Activated naive CD4-positive, alpha-beta T cell (primary cell): Measurements from ENCODE around the gene CLN6.
A peak's percentile ranks its signal among the peaks of the same experiment; 100 is the strongest.
"Not testable (repeated sequence)": the region's sequence is repeated elsewhere in the genome, so short reads cannot be mapped to it uniquely, and the experiment has no call there.

Source experiments
- DNase-seq, 4 experiments: peaks; one replicate each; lab custom pipeline; 2025; lab: John Stamatoyannopoulos, UW

Gene CLN6

DNA sequence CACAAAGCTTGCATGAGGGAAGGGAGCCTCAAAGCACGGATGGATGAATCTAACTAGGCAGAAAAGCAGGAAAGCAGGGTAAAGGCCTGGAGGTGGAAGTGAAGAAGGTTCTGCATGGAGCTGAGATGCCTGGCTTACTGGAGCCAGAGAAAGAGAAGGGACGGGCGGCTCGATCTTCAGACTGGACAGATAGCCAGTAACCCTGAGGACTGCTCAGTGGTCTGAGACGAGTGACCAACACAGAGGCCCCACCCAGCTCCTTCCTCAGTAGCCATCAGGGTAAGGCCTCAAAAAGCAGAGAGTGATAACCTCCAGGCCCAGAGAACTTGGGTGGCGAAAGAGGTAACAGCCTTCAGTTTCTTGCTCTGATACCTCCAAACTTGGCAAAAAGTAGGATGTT, 6.4 kb downstream of the CLN6 start:
- DNase-seq, result no peak

DNA sequence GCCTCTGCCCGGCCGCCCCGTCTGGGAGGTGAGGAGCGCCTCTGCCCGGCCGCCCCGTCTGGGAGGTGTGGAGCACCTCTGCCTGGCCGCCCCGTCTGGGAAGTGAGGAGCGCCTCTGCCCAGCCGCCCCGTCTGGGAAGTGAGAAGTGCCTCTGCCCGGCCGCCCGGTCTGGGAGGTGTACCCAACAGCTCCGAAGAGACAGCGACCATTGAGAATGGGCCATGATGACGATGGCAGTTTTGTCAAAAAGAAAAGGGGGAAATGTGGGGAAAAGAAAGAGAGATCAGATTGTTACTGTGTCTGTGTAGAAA, 7.1 kb downstream of the CLN6 start:
- DNase-seq, result not testable (repeated sequence)

DNA sequence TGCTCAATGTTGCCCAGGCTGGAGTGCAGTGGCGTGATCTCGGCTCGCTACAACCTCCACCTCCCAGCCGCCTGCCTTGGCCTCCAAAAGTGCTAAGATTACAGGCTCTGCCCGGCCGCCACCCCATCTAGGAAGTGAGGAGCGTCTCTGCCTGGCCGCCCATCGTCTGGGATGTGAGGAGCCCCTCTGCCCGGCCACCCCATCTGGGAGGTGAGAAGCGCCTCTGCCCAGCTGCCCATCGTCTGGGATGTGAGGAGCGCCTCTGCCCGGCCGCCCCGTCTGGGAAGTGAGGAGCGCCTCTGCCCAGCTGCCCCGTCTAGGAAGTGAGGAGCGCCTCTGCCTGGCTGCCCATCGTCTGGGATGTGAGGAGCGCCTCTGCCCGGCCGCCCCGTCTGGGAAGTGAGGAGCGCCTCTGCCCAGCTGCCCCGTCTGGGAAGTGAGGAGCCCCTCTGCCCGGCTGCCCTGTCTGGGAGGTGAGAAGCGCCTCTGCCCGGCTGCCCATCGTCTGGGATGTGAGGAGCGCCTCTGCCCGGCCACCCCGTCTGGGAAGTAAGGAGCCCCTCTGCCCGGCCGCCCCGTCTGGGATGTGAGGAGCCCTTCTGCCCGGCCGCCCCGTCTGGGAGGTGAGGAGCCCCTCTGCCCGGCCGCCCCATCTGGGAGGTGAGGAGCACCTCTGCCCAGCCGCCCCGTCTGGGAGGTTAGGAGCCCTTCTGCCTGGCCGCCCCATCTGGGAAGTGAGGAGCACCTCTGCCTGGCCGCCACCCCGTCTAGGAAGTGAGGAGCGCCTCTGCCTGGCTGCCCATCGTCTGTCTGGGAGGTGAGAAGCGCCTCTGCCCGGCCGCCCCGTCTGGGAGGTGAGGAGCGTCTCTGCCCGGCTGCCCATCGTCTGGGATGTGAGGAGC, 7.7 kb downstream of the CLN6 start:
- DNase-seq, result not testable (repeated sequence)

DNA sequence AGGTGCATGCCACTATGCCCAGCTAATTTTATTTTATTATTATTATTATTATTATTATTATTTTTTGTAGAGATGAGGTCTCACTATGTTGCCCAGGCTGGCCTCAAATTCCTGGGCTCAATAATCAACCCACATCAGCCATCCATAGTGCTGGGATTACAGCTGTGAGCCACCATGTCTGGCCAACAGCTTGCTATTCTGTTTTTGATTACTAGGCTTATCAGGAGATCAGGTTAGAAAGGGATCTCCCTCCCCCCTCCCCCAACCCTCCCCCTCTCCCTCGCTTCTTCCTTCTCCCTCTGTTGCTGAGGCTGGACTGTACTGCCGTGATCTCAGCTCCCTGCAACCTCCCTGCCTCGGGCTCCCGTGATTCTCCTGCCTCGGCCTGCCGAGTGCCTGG, 8.6 kb downstream of the CLN6 start:
- DNase-seq, result no peak

DNA sequence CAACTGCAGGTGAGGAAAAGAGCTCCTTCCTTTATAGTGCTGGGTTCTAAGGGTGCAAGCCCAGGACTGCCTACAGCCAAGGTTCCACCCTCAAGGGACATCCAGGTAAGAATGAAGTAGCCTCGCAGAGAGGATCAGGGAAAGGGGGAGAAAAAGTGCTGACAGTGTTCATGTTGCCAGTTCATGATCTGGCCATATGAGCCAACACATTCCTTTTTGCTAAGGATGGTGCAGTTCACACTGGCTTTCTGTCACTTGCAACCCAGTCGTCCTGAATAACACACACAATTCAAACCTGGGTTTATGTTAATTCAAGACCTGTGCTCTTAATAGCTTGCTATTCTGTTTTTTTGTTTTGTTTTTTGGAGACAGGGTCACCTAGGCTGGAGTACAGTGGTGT, 9.0 kb downstream of the CLN6 start:
- DNase-seq, result no peak

DNA sequence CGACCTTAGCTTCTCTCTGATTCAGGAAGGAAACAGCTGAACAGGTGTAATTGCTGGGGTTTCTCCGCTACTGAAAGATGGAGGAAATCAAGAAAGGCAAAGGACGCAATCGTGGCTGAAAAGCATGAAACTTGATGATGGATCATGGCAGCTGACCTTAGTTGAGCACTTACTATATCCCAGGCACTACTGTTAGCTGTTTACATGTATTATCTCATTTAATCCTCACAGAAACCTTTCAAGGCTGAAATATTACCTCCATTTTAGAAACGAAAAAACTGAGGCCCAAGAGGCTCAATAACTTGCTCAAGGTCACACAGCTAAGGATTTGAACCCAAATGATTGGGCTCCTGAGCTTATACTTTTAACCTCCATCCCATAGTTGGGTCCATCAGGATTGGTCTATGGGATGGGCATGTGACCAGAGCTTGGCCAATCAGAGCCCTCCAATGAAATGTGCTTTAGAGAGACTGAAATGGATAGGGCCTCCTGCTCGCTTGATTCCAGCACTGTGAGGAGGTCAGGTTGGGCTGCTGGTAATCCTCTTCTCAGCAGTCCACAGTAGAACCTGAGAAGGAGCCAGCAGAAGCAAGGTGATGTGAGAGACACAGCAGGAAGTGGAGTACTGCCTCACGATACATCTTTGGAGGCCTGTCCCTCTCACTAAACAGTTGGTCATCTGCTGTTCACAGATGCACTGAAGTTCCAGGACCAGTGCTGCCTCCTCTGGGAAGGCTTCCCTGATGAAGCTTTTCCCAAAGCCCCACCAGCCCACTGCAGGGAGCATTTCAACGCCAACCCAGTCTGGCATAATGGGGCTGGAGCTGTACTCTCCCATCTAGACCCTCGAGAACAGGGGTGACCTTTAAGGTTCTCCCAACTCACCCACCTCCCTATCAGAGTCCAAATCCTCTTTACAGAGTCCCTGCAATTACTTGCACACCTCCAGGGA, 10.4 kb downstream of the CLN6 start:
- no peak for DNase-seq

DNA sequence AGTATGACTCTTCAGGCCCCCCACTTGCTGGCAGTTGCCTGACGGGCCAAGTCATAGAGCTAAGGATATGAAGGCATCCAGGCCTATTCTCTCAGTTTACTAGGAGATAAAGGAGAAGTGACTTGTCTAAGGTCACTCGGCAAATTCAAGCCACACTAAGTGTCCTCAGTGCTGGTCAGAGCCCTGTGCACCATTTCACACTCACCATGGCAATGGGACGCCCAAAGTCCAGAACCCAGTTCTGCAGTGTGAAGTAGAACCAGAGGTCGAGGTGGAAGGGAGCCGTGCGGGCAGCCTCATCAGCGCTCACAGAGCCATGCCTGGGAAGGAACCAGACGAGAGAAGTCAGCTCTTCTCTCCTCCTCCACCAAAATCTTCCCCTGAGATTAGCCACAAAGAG, 11.2 kb downstream of the CLN6 start:
- no peak for DNase-seq

DNA sequence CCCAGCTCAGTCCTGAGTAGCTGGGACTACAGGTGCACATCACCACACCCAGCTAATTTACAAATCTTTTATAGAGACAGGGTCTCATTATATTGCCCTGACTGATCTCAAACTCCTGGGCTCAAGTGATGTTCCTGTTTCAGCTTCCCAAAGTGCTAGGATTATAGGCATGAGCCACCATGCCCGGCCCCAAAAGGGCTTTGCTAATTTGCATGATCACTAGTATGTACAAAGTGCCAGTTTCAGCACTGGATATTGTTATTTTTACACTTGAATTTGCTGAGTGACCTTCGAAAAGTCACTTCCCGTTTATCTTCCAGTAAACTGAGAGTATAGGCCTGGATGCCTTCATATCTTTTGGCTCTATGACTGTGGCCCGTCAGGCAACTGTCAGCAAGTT, 12.2 kb downstream of the CLN6 start:
- DNase-seq, result no peak

DNA sequence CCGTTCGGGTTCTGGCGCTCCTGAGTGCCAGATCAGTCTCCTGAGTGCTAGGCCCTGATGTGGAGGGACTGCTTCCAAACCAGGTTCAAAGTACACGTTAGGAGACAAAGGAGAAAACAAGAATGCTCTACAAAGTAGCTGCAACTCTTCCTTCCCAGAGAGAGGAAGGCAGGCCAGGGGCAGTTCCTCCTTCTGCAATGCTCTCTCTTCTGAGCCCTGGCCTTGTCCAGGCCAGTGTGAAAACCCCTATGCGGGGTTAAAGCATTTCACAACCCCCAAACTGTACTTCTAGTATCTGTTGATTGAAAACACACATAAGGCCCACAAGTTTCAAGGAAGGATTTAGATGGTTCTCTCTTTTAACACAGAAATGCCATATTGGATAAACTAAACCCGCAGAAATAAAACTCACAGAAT, 14.7 kb downstream of the CLN6 start:
- DNase-seq, result no peak

DNA sequence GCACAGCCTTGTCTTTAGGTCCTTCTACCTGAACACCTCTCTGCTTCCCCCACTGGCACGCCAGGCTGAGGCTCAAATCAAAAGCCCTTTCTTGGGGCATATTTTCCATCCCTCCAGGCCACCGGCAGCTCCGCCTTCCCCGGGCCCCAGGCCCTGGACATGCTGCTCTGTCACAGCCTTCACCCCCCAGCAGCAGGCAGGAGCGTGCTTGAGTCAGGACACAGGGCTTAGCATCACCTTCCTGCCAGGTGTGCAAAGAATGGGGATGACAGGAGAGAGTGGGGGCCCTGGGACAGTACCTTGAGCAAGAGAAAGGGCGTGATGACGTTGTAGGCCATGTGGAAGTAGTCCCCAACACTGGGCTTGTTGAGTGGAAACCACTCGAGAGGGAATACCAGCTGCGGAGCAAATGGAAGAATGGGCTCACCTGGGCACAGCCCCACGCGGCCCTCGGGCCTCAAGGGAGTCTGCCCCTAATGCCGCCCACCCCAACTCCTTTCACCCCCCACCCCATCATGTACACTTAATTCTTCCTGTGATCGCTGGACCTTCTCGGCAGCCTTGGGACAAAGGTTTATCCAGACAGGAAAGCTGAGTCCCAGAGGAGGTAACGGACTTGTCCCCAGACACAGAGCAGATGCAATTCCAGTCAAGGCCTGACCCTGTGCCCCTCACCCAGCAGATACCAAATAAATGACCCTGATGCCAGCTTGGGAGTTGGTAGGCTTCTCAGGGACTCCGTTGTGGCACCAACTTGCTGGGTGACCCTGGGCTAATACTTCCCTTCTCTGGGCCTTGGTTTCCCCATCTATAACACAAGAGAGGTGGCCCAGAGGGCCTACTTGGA, 15.3 kb downstream of the CLN6 start:
- DNase-seq, result no peak

DNA sequence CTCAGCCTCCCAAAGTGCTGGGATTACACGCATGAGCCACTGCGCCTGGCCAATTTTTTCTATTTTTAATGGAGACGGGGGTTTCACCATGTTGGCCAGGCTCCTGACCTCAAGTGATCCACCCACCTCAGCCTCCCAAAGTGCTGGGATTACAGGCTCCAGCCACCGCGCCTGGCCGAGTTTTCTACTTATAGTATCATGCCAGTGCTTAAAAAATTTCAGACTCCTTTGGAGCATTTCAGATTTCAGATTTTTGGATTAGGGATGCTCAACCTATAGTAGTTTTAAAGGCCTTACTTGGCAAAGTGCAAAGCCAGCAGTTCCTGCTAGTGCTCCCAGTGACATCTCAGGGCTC, 16.1 kb downstream of the CLN6 start:
- DNase-seq, result not testable (repeated sequence)

DNA sequence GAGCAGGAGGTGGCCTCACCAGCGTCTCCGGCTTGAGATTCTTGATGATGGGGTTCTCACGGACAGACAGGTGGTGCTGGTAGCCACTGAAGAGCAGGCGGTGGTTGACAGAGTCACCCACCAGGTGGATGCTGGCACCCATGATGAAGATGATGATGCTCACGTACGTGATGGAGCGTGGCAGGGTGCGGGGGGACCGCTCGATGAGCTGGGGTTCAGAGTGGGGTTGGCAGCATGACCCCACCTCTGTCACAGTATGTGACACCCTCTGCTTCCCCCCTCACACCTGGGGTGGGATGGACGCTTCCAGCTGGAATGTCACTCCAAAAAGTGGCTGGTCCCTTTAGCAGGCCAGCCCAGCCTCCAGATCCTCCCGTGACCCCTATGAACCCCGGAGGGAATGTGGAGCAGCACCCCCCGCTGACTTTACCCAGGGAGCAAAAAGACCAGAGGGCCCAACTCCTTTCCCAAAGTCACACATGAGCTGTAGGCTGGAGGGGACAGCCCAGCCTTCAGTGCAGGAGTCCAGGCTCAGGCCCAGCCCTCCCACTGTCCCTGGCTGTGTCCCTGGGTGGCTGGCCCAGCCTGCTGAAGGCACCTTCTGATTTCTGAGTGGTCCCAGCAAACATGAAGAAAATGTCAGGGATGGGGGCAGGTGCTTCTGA, 17.7 kb downstream of the CLN6 start:
- no peak for DNase-seq

DNA sequence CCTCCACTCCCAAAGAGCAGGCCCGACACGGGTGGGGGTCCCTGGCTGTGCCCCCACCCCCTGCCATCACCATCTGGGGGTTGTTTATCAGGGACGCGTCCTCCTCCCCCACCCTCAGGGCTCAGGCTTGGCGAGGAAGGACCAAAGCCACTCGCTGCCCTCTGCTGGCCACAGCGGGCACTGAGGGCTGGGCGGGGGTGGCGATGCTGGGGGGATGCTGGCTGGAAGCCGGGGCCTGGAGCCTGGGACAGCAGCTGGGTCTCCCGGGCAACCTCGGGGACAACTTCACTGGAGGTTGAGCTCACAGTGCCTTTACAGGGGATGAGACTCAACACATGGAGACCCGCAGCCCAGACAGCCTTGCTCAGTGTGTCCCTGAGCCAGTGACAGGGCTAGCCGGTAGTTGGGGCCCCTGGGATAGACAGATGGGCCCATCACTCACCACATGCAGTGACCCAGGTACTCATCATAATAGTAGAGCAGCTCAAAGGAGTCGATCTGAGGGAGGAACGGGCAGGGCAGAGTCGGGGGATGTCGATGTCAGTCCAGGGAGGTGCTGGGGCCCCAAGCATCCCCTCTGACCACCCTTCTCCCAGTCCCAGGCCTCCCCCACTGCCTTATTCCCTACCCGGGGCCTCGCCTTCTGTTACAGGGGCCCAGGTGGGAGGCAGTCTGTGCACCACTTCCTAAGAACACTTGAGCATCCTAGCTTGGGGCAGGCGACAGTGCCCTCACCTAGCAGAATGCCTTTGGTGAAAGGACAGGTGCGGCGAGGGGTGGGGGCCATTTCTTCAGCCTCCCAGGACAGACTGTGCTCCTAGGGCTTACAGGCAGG, 18.5 kb downstream of the CLN6 start:
- DNase-seq, result peak in 3 of 4 experiments; percentile 16 to 56 (median 37)

DNA sequence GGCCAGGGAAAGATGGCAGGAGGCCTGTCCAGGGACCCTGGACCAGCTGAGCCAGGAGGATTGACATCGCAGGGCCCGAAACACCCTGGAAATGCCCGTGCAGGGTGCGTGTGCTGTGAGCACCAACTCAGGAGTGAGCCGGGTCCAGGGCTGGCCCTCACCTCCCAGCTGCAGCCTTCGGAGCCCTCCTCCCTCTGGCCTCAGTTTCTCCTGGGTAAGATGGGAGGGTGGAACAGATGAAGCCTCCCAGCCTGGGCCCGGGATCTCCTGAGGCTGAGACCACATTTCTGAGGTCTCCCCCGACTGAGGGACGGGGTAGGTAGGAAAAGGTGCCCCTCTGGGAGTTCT, 19.1 kb downstream of the CLN6 start:
- DNase-seq, result no peak

DNA sequence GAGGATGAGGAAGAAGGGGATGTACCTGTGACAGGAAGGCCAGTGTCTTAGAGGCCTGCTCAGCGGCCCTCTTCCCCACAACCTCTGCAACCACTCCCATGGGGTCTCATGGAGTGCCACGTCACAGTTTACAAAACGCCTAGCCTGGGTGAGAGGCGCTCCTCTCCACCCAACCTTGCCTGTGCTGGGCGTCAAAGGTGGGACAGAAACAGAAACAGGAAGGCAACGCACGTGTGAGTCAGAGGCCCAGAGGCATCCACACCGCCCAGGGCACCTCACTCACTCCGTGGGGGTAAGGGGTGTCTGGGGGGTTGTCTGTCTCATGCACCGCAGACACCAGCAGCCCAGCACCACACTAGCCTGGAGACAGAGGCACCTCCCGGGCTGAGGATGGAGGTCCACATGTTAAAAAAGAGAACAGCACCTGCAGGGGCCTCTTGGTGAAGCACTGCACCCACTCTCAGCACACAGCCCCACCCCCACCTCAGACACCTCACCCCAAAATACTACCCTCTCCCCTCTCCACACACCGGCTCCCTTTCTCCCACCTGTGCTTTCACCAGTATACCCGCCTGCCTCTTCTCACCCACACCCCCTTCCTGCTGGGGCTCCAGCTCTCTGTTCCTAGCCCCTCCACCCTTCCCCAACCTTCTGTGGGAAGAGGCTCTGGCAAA, 19.7 kb downstream of the CLN6 start:
- peak in 1 of 4 experiments; percentile 24 for DNase-seq

DNA sequence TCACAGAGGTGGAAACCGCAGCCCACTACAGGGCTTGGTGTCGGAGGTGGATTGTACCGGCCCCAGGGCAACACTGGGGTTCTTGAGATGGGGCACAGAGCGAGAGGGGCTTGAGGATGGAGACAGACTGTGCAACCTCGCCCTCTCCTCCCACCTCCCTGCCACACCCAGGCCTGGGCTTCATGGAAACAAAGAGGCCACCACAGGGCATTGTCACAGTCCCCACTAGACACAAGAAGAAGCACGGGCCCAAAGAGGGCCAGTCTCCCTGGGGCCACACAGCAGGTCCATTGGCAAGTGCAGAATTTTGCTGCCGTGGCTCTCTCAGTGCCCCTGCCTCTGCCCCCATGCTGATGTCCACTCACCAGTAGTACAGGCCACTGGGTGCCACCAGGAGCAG, 20.3 kb downstream of the CLN6 start:
- DNase-seq, result no peak

DNA sequence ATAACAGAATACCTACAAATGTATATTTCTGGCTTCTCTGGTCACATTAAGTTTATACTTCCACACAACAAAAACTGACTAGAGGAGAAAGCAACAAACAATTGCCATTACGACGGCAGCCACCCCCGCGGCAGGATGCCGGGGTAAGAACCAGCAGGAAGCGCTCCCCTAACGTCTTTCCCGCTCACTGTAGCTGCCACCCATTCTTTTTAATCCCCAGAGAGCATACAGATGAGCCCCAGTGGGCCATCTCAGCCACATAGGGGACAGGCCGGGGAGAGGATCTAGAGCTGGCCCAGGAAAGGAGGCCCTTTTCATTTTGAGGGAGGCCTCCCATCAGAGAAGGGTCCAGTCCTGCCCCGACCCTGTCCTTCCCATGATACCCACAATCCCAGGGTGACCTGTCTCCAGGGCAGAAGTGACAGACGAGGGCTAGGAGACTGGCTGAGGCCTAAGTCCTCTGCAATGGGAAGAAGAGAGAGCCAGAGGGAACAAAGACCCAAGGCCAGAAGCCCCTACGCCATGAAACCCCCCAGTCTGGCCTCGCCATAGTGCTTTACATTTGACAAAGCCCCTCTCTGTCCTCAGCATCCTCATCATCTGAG, 20.8 kb downstream of the CLN6 start:
- DNase-seq, result peak in 1 of 4 experiments; percentile 12

DNA sequence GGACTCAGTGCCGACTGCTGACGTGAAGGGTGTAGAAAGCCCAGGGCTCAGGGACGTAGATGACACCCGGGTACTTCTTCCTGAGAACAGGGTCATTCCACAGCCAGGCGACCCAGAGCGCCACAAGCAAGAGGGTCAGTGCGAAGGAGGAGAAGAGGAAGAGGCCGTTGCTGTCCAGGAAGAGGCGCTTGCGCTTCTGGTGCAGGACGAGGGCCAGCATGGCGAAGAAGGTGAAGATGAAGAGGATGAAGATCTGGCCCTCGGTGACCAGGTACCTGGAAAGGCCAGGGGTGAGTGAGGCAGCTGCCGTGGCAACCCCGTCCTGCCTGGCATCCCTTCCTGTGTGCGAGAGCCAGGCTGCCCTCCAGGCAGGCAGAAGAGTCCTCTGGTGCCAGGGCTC, 21.4 kb downstream of the CLN6 start:
- DNase-seq, result no peak

DNA sequence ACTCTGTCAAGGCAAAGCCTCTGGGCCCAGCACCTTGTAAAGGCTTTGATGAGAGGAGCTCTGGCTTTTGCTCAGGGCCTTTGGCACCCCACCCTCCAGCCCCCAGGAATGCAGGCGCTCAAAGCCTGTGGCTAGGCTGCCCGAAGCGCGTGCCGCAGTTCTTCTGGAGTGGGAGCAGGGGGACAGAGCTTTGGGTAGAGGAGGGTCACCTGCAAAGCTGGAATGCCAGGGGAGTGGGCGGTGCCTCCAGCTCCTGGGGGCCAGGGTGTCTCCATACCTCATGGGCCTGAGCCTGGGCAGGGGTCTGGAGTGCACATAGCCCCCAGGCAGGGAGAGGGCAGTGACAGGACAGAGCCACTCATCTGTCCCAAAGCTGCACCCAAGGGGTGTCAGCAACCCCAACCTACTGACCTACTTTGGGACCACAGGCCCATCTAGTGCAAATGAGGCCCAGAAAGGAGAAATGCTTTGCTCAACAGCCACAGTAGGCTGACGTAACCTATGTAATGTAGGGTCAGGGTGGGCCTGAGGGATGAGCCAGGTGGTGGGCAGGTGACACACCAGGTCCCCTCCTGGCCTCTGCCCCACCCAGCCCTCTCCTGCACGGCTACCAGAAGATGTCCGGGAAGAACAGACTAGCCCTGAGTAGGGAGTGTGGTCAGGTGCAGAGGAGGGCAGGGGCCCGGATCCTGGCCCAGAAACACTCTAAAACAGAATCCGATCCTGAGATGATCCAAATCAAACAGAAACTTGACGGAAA, 22.2 kb downstream of the CLN6 start:
- DNase-seq, result no peak
